HCT116 (cell line): ENCODE measurements around the gene FAM181B. TPM values are rescaled to one million over a fixed set of nuclear protein-coding genes. Genes with fewer than 3 reads are reported as not detected.
A peak's percentile ranks its signal among the peaks of the same experiment; 100 is the strongest.
"Not testable (repeated sequence)": the region's sequence is repeated elsewhere in the genome, so short reads cannot be mapped to it uniquely, and the experiment has no call there.

ENCODE experiments used
- ATAC-seq: fragments of 200-7000 bp; cut with Tn5 transposase; 2 replicates; pipeline ENCODE4 v1.9.1; 2020; ENCODE audit warnings: mild to moderate bottlenecking, moderate library complexity
- BruUV-seq: library from RNA; stranded (reverse); fragments of 400-500 nt; replicated peaks from 2 replicates; lab custom pipeline; 2021; lab: Mats Ljungman, UMichigan
- CTCF ChIA-PET: fragments of 300-600 bp; sonication (Branson Sonifier 250); formaldehyde crosslinking; loops from one replicate; lab custom pipeline; 2021; ENCODE audit warnings: antibody characterized with exemption; lab: Charles Lee
- POLR2A ChIA-PET: fragments of 300-600, 350-600 bp; sonication (Branson Sonifier 250); formaldehyde crosslinking; loops from one replicate; lab custom pipeline; 2021; ENCODE audit warnings: antibody characterized with exemption; lab: Charles Lee
- RAD21 ChIA-PET, 2 experiments: fragments of 300-600 bp; sonication (Branson Sonifier 250); formaldehyde crosslinking; loops; one replicate each; lab custom pipeline; 2023; ENCODE audit warnings: low total read pairs in 2 of 2; ENCODE audit not compliant: uncharacterized antibody in 2 of 2, unreplicated experiment in 2 of 2, low non-redundant PET in 1 of 2; lab: Charles Lee
- DNase-seq: peaks from one replicate; pipeline ENCODE4 v3.0.0-alpha.2; 2010; ENCODE audit warnings: low read depth, low spot score
- H2AFZ ChIP-seq: fragments of 200-600 bp; shearing (Covaris generic), sonication (generic); 2 replicates; pipeline ENCODE4 v1.6.1; 2017; ENCODE audit warnings: low read depth, mixed run types, mixed read lengths, antibody characterized with exemption, low read length; ENCODE audit not compliant: poor library complexity, severe bottlenecking
- H3K27ac ChIP-seq: 2 replicates; pipeline ENCODE4 v1.5.1; 2012; ENCODE audit warnings: low read depth, low read length
- H3K27me3 ChIP-seq: fragments of 200-600 bp; sonication (generic); 2 replicates; pipeline ENCODE4 v1.6.1; 2016; ENCODE audit warnings: mixed run types, low read length, mixed read lengths; ENCODE audit not compliant: insufficient read depth
- H3K36me3 ChIP-seq, 2 experiments: fragments of 200-500 bp in 1 of 2; fragments of 200-600 bp in 1 of 2; sonication (Bioruptor generic) in 1 of 2; sonication (generic) in 1 of 2; 2 replicates each; pipeline versions ENCODE4 v1.5.1 to v1.6.1; 2014 to 2016; ENCODE audit warnings: low read length in 2 of 2, inconsistent platforms in 1 of 2, mixed read lengths in 1 of 2, mixed run types in 1 of 2; ENCODE audit not compliant: insufficient read depth in 2 of 2, control insufficient read depth in 1 of 2
- H3K4me1 ChIP-seq, 2 experiments: fragments of 200-600 bp in 1 of 2; sonication (generic) in 1 of 2; 2 replicates each; pipeline versions ENCODE4 v1.5.1 to v1.6.1; 2012 to 2017; ENCODE audit warnings: low read length in 2 of 2, inconsistent platforms in 1 of 2, mild to moderate bottlenecking in 1 of 2, mixed read lengths in 1 of 2, mixed run types in 1 of 2, moderate library complexity in 1 of 2; ENCODE audit not compliant: insufficient read depth in 2 of 2, control insufficient read depth in 1 of 2
- H3K4me2 ChIP-seq: fragments of 200-600 bp; sonication (generic); 2 replicates; pipeline ENCODE4 v1.6.1; 2017; ENCODE audit warnings: mixed run types, low read length, mixed read lengths
- H3K4me3 ChIP-seq, 2 experiments: fragments of 200-600 bp in 1 of 2; sonication (generic) in 1 of 2; replicated peaks in 1 of 2; 2 replicates each; pipeline ENCODE4 v1.5.1; 2011 to 2016; ENCODE audit warnings: low read length in 2 of 2, control low read depth in 1 of 2, low read depth in 1 of 2, mild to moderate bottlenecking in 1 of 2, mixed read lengths in 1 of 2, mixed run types in 1 of 2
- H3K79me2 ChIP-seq: fragments of 200-600 bp; sonication (generic); 2 replicates; pipeline ENCODE4 v1.6.1; 2017; ENCODE audit warnings: mild to moderate bottlenecking, mixed run types, low read length, moderate library complexity, mixed read lengths; ENCODE audit not compliant: insufficient read depth
- H3K9ac ChIP-seq: fragments of 200-600 bp; sonication (generic); 2 replicates; pipeline ENCODE4 v1.6.1; 2016; ENCODE audit warnings: low read length, mixed read lengths
- H3K9me2 ChIP-seq: fragments of 200-600 bp; sonication (generic), shearing (Covaris generic); 2 replicates; pipeline ENCODE4 v1.6.1; 2017; ENCODE audit warnings: mixed run types, mild to moderate bottlenecking, moderate library complexity; ENCODE audit not compliant: insufficient read depth
- H3K9me3 ChIP-seq, 2 experiments: fragments of 200-500 bp in 1 of 2; fragments of 200-600 bp in 1 of 2; sonication (Bioruptor generic) in 1 of 2; sonication (generic) in 1 of 2; 2 replicates each; pipeline ENCODE4 v1.6.1; 2014 to 2017; ENCODE audit warnings: low read length in 2 of 2, mixed read lengths in 2 of 2, inconsistent platforms in 1 of 2, low read depth in 1 of 2, mild to moderate bottlenecking in 1 of 2, mixed run types in 1 of 2, moderate library complexity in 1 of 2; ENCODE audit not compliant: control insufficient read depth in 1 of 2, insufficient read depth in 1 of 2
- H4K20me1 ChIP-seq: fragments of 200-600 bp; sonication (generic), shearing (Covaris generic); 2 replicates; pipeline ENCODE4 v1.6.1; 2017; ENCODE audit warnings: mixed run types, mild to moderate bottlenecking, moderate library complexity; ENCODE audit not compliant: insufficient read depth
- CBX3 ChIP-seq: IDR thresholded peaks from 2 replicates; pipeline ENCODE4 v1.6.1; 2012; ENCODE audit warnings: low read depth
- JUND ChIP-seq: IDR thresholded peaks from 2 replicates; pipeline ENCODE4 v1.6.1; 2012
- POLR2AphosphoS5 ChIP-seq: IDR thresholded peaks from 2 replicates; pipeline ENCODE4 v1.6.1; 2011; ENCODE audit warnings: mild to moderate bottlenecking, low read depth, low read length, moderate library complexity
- ZNF274 ChIP-seq: fragments of 200-500 bp; sonication (Bioruptor generic); IDR thresholded peaks from 2 replicates; pipeline ENCODE4 v1.6.1; 2014; ENCODE audit warnings: mild to moderate bottlenecking, low read depth, low read length, inconsistent platforms
- intact Hi-C: fragments of 100-400 bp; cut with micrococcal nuclease; formaldehyde crosslinking; loops from 2 replicates; pipeline ENCODE4 v1.10.0; 2022
- total RNA-seq: library from RNA; stranded (reverse); gene quantifications from one replicate; pipeline ENCODE4 v1.2.1, GENCODE V29; 2021; ENCODE audit not compliant: unreplicated experiment

The FAM181B gene
- total RNA-seq, 1 experiment from 2014 or later: not detected

DNA sequence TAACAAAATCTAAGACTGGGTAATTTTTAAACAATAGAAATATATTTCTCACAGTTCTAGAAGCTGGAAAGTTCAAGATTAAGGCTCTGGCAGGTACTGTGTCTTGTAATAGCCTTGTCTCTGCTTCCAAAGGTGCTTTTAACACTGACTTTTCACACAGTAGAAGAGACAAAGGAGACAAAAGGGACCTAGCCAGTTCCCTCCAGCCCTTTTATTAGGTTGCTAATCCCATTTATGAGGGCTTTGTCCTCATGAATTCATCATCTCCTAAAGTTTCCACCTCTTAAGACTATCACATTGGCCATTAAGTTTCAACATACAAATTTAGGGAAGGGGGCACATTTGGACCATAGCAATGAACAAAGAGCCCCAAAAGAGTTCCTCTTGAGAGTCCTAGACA lies 40.7 kb downstream of the FAM181B start:
- Histone ChIP-seq H3K4me3 (no peak overlapping the region), H3K9me3 (no peaks in the 10 kb centered on the region), H3K4me1 (no peaks in the 10 kb centered on the region), H2AFZ (no peak overlapping the region), H3K27me3 (peaks cover 4% of the 10 kb centered on the region; the same call in 1 of the 2 replicates), H3K9ac (no peak overlapping the region), H3K27ac (no peak overlapping the region), H3K79me2 (no peaks in the 10 kb centered on the region), H4K20me1 (no peaks in the 10 kb centered on the region), H3K4me2 (no peak overlapping the region), H3K9me2 (no peaks in the 10 kb centered on the region), H3K36me3 (no peaks in the 10 kb centered on the region)
- no TSS peak for BruUV-seq
- ChIA-PET RAD21 (no interaction called here), POLR2A (no interaction called here), CTCF (no interaction called here)
- intact Hi-C loops: no loop called here
- DNase-seq: no peak
- TF ChIP-seq ZNF274: no peak
- TF ChIP-seq POLR2AphosphoS5: no peak
- no peak for TF ChIP-seq JUND
- no peak for TF ChIP-seq CBX3
- ATAC-seq: no peak

GRCh38 chr11:82689347-82689746 lies 44.3 kb downstream of the FAM181B start:
- CTCF ChIA-PET, H3K27ac ChIP-seq, DNase-seq, BruUV-seq, H3K79me2 ChIP-seq, H3K9ac ChIP-seq, intact Hi-C loops, RAD21 ChIA-PET, H3K36me3 ChIP-seq, H3K9me2 ChIP-seq, POLR2A ChIA-PET, H3K4me2 ChIP-seq, H4K20me1 ChIP-seq, ATAC-seq, H2AFZ ChIP-seq, H3K9me3 ChIP-seq, H3K4me1 ChIP-seq: not testable (repeated sequence)
- Histone ChIP-seq H3K4me3 (peak overlapping the region in 1 of 2 experiments; percentile 36; a peak in 2 of 4 replicates), H3K27me3 (peaks cover 15% of the 10 kb centered on the region)
